Thoracic aorta (tissue), 2 donors: ENCODE measurements around the gene USP3. TPM values are rescaled to one million over a fixed set of nuclear protein-coding genes. Genes with fewer than 3 reads are reported as not detected.

Experiments
- ATAC-seq: fragments of 150-250 bp; one replicate; pipeline ENCODE4 v1.8.0; 2017; ENCODE audit warnings: low read depth; ENCODE audit not compliant: insufficient number of reproducible peaks, low FRiP score
- DNase-seq: peaks from one replicate; pipeline ENCODE4 v3.0.0-alpha.2; 2020; ENCODE audit warnings: low spot score
- H3K27ac ChIP-seq, 2 donors: fragments of 200-600 bp; sonication (generic); 1 replicate in 1 of 2; 2 replicates in 1 of 2; pipeline ENCODE4 v1.5.1; 2016; ENCODE audit warnings: mild to moderate bottlenecking in 2 of 2, moderate library complexity in 2 of 2
- H3K27me3 ChIP-seq: fragments of 200-600 bp; sonication (generic); replicated peaks from 2 replicates; pipeline ENCODE4 v1.6.0; 2016; ENCODE audit warnings: mild to moderate bottlenecking; ENCODE audit not compliant: insufficient read depth
- H3K36me3 ChIP-seq: fragments of 200-600 bp; sonication (generic); one replicate; pipeline ENCODE4 v1.5.1; 2016
- H3K4me1 ChIP-seq, 2 donors: fragments of 200-600 bp; sonication (generic); 1 replicate in 1 of 2; 2 replicates in 1 of 2; pipeline versions ENCODE4 v1.5.1 to v1.6.0; 2016; ENCODE audit warnings: low read depth in 2 of 2, mild to moderate bottlenecking in 1 of 2; ENCODE audit not compliant: control insufficient read depth in 1 of 2
- H3K4me3 ChIP-seq: fragments of 200-600 bp; sonication (generic); 2 replicates; pipeline ENCODE4 v1.5.1; 2016; ENCODE audit warnings: mild to moderate bottlenecking
- H3K9me3 ChIP-seq: fragments of 200-600 bp; sonication (generic); 2 replicates; pipeline ENCODE4 v1.5.1; 2016
- total RNA-seq, 2 donors: library from RNA; depleted of rRNA; stranded (reverse); fragments of >200 nt; gene quantifications; one replicate each; pipeline versions ENCODE4 v1.1.0 to v1.2.3, GENCODE V29; 2016
- TF ChIP-seq, protein P1 (sequence below): fragments of 200-600 bp; sonication (generic); IDR thresholded peaks from one replicate; pipeline ENCODE4 v1.5.1; 2019; ENCODE audit warnings: antibody characterized with exemption

Gene USP3
- total RNA-seq, 2 donors from 2014 or later, result 37.8 to 54.4 TPM

DNA sequence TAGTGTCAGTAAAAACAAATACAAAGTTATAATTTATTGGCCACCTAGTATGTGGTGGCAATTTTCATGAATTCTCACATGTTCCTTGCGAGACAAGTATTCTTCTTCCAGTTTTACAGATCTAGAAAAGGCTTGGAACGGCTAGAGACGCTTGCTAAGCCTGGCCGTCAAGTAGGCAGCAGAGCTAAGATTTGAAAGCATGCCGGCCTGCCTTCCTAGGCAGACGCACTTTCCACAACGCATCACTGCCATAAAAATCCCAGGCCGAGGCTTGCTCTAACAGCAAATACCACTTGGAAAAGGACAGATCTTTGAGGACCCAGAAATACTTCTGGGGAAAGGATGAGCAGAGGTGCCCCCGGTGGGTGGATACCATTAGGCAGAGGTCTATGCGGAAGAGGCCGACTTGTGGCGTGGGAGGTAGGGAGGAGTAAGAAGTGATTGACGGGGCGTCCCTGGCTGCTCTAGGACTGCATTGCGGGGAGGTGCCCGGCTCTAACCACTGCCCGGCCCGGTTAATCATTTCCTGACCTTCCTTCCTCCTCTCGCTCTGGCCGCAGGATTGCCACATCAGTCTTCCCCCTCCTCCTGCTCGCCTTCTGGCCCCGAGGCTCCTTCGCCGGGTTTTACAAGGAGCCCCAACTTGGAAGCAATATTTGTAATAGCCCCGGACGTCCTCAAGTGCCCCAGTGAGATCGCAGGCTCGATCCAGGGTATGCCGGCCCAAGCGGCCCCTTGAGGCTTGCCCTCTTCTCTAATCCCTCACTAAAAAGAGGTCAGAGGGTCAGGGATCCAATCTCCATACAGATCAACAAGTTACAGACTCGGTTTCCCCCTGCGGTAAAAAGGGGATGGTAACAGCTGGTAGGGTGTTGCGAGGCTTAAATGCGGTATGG, 1.3 kb upstream of the USP3 start:
- ATAC-seq, result no peak
- peak; percentile 62 for DNase-seq
- TF ChIP-seq, protein P1, sequence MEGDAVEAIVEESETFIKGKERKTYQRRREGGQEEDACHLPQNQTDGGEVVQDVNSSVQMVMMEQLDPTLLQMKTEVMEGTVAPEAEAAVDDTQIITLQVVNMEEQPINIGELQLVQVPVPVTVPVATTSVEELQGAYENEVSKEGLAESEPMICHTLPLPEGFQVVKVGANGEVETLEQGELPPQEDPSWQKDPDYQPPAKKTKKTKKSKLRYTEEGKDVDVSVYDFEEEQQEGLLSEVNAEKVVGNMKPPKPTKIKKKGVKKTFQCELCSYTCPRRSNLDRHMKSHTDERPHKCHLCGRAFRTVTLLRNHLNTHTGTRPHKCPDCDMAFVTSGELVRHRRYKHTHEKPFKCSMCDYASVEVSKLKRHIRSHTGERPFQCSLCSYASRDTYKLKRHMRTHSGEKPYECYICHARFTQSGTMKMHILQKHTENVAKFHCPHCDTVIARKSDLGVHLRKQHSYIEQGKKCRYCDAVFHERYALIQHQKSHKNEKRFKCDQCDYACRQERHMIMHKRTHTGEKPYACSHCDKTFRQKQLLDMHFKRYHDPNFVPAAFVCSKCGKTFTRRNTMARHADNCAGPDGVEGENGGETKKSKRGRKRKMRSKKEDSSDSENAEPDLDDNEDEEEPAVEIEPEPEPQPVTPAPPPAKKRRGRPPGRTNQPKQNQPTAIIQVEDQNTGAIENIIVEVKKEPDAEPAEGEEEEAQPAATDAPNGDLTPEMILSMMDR, result no peak
- Histone ChIP-seq H3K4me1 (peaks cover 40 to 55% of the 10 kb centered on the region in 2 donors), H3K9me3 (no peaks in the 10 kb centered on the region), H3K36me3 (no peaks in the 10 kb centered on the region), H3K27ac (peak overlapping the region; percentile 98 to 99), H3K27me3 (no peaks in the 10 kb centered on the region), H3K4me3 (peak overlapping the region; percentile 91)

GRCh38 chr15:63503739-63504246, 600 bp upstream of the USP3 start:
- Histone ChIP-seq H3K27ac (peak overlapping the region; percentile 98 to 99), H3K4me3 (peak overlapping the region; percentile 91), H3K4me1 (peaks cover 47 to 62% of the 10 kb centered on the region in 2 donors), H3K9me3 (no peaks in the 10 kb centered on the region), H3K27me3 (no peaks in the 10 kb centered on the region), H3K36me3 (no peaks in the 10 kb centered on the region)
- DNase-seq (peak; percentile 63), ATAC-seq (peak; percentile 33)
- TF ChIP-seq, protein P1, result no peak

GRCh38 chr15:63504979-63505841, 817 bp downstream of the USP3 start:
- Histone ChIP-seq H3K4me1 (peaks cover 59 to 76% of the 10 kb centered on the region in 2 donors), H3K4me3 (peak overlapping the region; percentile 91), H3K27me3 (no peaks in the 10 kb centered on the region), H3K9me3 (no peaks in the 10 kb centered on the region), H3K36me3 (no peaks in the 10 kb centered on the region), H3K27ac (peak overlapping the region; percentile 87 to 90)
- TF ChIP-seq, protein P1, result peak; percentile 36
- no peak for DNase-seq
- no peak for ATAC-seq

DNA sequence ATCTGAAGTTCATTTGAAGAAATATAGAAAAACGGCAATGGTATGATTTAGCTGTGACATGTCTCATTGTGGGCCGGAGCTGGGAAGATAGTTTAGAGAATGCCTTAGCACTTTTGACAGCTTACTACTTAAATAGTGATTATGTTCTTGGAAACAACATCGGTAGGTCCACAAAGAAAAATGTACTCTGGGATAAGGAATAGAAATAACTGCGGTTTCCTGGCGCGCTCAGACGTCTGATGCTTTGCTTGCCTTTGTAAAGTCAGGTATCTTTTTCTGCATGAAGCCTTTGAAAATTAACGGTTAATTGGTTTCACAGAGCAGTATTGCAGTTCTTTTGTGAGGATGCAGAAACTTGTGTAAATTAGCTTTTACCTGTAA, 1.4 kb downstream of the USP3 start:
- no peak for DNase-seq
- H3K4me1 ChIP-seq, result peaks cover 62 to 78% of the 10 kb centered on the region in 2 donors
- peak overlapping the region; percentile 87 to 90 for H3K27ac ChIP-seq
- H3K9me3 ChIP-seq, result no peaks in the 10 kb centered on the region
- peak overlapping the region; percentile 91 for H3K4me3 ChIP-seq
- H3K36me3 ChIP-seq, result no peaks in the 10 kb centered on the region
- H3K27me3 ChIP-seq, result no peaks in the 10 kb centered on the region
- TF ChIP-seq, protein P1, result no peak
- ATAC-seq, result no peak
